Colonic mucosa (tissue), 4 donors: ENCODE data around the gene KREMEN2. TPM values are rescaled to one million over a fixed set of nuclear protein-coding genes. Genes with fewer than 3 reads are reported as not detected.

Experiments
- DNase-seq: peaks from one replicate; pipeline ENCODE4 v3.0.0-alpha.2; 2020
- H3K27ac ChIP-seq: fragments of 200-600 bp; one replicate; pipeline ENCODE4 v1.8.0; 2021
- H3K27me3 ChIP-seq: fragments of 200-600 bp; one replicate; pipeline ENCODE4 v1.8.0; 2021
- H3K36me3 ChIP-seq: fragments of 200-600 bp; one replicate; pipeline ENCODE4 v1.8.0; 2021
- H3K4me1 ChIP-seq: fragments of 200-600 bp; one replicate; pipeline ENCODE4 v1.8.0; 2021; ENCODE audit warnings: mild to moderate bottlenecking
- H3K4me3 ChIP-seq: fragments of 200-600 bp; one replicate; pipeline ENCODE4 v1.8.0; 2021
- H3K9ac ChIP-seq, 2 donors: one replicate each; pipeline ENCODE4 v1.7.0; 2013; ENCODE audit warnings: control low read depth in 2 of 2, low read depth in 2 of 2, low read length in 2 of 2
- H3K9me3 ChIP-seq: fragments of 200-600 bp; one replicate; pipeline ENCODE4 v1.8.0; 2021
- CTCF ChIP-seq: fragments of 200-600 bp; IDR thresholded peaks from one replicate; pipeline ENCODE4 v1.8.0; 2022; ENCODE audit warnings: antibody characterized with exemption, mild to moderate bottlenecking
- intact Hi-C: fragments of 100-400 bp; cut with DNase I; formaldehyde crosslinking; loops from one replicate; pipeline ENCODE4 v1.14.1; 2022
- total RNA-seq, 2 donors: library from RNA; stranded (reverse); fragmentation: NEBNext Ultra II Directional in 1 of 2; extraction: Animal tissue kit (Norgen Biotek cat#: 25700) in 1 of 2; gene quantifications; one replicate each; pipeline ENCODE4 v1.2.1, GENCODE V29; 2021
- donor health status: healthy.
- donor health status: DM: no; HTN: no; CAD: no.
- donor health status: DM: no; HTN: no; CAD: no.

KREMEN2 gene
- total RNA-seq, 2 donors from 2014 or later = 1.4 to 1.5 TPM

GRCh38 chr16:2934450-2934849, 29.6 kb upstream of the KREMEN2 start:
- H3K27ac ChIP-seq = no peak overlapping the region
- H3K9ac ChIP-seq = no peak overlapping the region
- DNase-seq = no peak
- no peaks in the 10 kb centered on the region for H3K27me3 ChIP-seq
- H3K36me3 ChIP-seq = peaks cover 3% of the 10 kb centered on the region
- intact Hi-C loops = no loop called here
- no peaks in the 10 kb centered on the region for H3K4me1 ChIP-seq
- TF ChIP-seq CTCF = no peak
- H3K4me3 ChIP-seq = no peak overlapping the region
- H3K9me3 ChIP-seq = no peaks in the 10 kb centered on the region

- Histone ChIP-seq H3K27ac (no peak overlapping the region), H3K36me3 (peaks cover 10% of the 10 kb centered on the region), H3K4me3 (no peak overlapping the region), H3K9me3 (no peaks in the 10 kb centered on the region), H3K9ac (no peak overlapping the region), H3K27me3 (no peaks in the 10 kb centered on the region), H3K4me1 (no peaks in the 10 kb centered on the region)
- no peak for DNase-seq
- no peak for TF ChIP-seq CTCF
- intact Hi-C loops = no loop called here
Observed at GRCh38 chr16:2936436-2937011, 27.6 kb upstream of the KREMEN2 start.

GRCh38 chr16:2937170-2937569, 26.9 kb upstream of the KREMEN2 start:
- H3K4me1 ChIP-seq = no peaks in the 10 kb centered on the region
- no peaks in the 10 kb centered on the region for H3K27me3 ChIP-seq
- H3K36me3 ChIP-seq = peaks cover 10% of the 10 kb centered on the region
- H3K27ac ChIP-seq = no peak overlapping the region
- DNase-seq = no peak
- no peaks in the 10 kb centered on the region for H3K9me3 ChIP-seq
- TF ChIP-seq CTCF = no peak
- H3K4me3 ChIP-seq = no peak overlapping the region
- H3K9ac ChIP-seq = no peak overlapping the region
- intact Hi-C loops = no loop called here

- no peak for TF ChIP-seq CTCF
- Histone ChIP-seq H3K27ac (no peak overlapping the region), H3K4me3 (no peak overlapping the region), H3K4me1 (no peaks in the 10 kb centered on the region), H3K9me3 (no peaks in the 10 kb centered on the region), H3K9ac (no peak overlapping the region), H3K36me3 (peaks cover 10% of the 10 kb centered on the region), H3K27me3 (no peaks in the 10 kb centered on the region)
- no peak for DNase-seq
- intact Hi-C loops = no loop called here
Observed at GRCh38 chr16:2938206-2938605, 25.9 kb upstream of the KREMEN2 start.

GRCh38 chr16:2939968-2940367, 24.1 kb upstream of the KREMEN2 start:
- DNase-seq = no peak
- H3K36me3 ChIP-seq = peaks cover 10% of the 10 kb centered on the region
- no peak overlapping the region for H3K9ac ChIP-seq
- no peaks in the 10 kb centered on the region for H3K27me3 ChIP-seq
- H3K9me3 ChIP-seq = no peaks in the 10 kb centered on the region
- intact Hi-C loops = no loop called here
- no peak for TF ChIP-seq CTCF
- no peak overlapping the region for H3K4me3 ChIP-seq
- no peaks in the 10 kb centered on the region for H3K4me1 ChIP-seq
- no peak overlapping the region for H3K27ac ChIP-seq
